ENCODE results near the gene MYH6.
A peak's percentile ranks its signal among the peaks of the same experiment; 100 is the strongest.
"Not testable (repeated sequence)": the region's sequence is repeated elsewhere in the genome, so short reads cannot be mapped to it uniquely, and the experiment has no call there.

The MYH6 gene

DNA sequence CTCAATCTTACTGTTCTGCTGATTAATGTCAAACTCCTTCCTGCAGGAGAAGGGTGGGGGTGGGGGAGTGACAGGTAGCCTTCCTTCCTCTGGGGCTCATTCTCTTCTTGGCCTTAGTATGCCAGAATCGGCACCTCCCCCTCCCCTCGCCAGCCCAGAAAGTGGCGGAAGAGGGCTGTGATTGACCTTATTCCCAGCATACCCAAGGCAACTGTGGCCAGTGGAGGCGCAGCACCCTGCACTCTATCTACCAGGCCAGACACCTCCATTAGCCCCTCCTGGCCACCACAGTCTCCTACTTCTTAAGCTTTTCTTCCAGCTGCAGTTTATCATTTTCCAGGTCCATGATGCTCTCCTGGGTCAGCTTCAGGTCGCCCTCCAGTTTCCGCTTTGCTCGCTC lies 15.5 kb downstream of the MYH6 start:
- Histone ChIP-seq H3K79me2 (ENCODE audit: control insufficient read depth, insufficient read depth, low read length) (no peaks in the 10 kb centered on the region), H3K18ac (ENCODE audit: low read length) (no peak overlapping the region), H2BK5ac (ENCODE audit: low read length) (no peak overlapping the region), H2BK15ac (replicated peaks; ENCODE audit: low read depth) (no peak overlapping the region), H2AK5ac (ENCODE audit: low read length) (no peak overlapping the region), H3K4me2 (ENCODE audit: low read length) (no peak overlapping the region), H3K23ac (ENCODE audit: low read length) (no peak overlapping the region), H3K27me3 (ENCODE audit: insufficient read depth, low read length, poor library complexity) (no peaks in the 10 kb centered on the region), H4K8ac (ENCODE audit: low read depth, low read length) (no peak overlapping the region), H4K5ac (ENCODE audit: low read length) (no peak overlapping the region), H3K79me1 (ENCODE audit: low read length) (no peaks in the 10 kb centered on the region), H3K9ac (ENCODE audit: low read length) (no peak overlapping the region), H3K56ac (ENCODE audit: low read length) (no peak overlapping the region), H3K36me3 (ENCODE audit: control insufficient read depth, insufficient read depth, low read length) (no peaks in the 10 kb centered on the region), H3K4me1 (ENCODE audit: control insufficient read depth, low read depth, low read length) (no peaks in the 10 kb centered on the region), H3K4me3 (ENCODE audit: low read length) (no peak overlapping the region), H3K27ac (ENCODE audit: low read depth, low read length) (no peak overlapping the region), H2BK120ac (ENCODE audit: low read depth, low read length) (no peak overlapping the region), H3K4ac (ENCODE audit: low read depth, low read length) (no peak overlapping the region)
- no CpG with 5 or more reads among the region's 7 CpGs for WGBS (ENCODE audit: extremely low coverage, insufficient coverage, low lambda C conversion rate)
- peak; percentile 13 for DNase-seq

DNA sequence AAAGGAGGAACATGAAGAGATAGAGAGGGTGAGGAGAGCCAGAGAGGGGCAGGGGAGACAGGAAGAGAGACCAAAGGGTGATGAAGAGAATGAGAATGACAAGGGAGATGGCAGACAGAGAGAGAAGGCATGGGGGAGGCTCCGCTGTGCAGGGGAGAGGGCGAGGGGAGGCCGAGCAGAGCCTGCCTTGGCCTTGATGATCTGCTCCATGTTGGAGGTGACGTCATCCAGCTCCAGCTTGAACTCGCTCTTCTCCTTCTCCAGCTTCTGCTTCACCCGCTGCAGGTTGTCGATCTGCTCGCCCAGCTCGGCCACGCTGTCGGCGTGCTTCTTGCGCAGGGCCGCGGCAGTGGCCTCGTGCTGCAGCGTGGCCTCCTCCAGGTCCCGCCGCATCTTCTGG lies 18.2 kb downstream of the MYH6 start:
- not testable (repeated sequence) for H3K56ac ChIP-seq (ENCODE audit: low read length); H3K79me1 ChIP-seq (ENCODE audit: low read length); H2BK5ac ChIP-seq (ENCODE audit: low read length); H3K4me1 ChIP-seq (ENCODE audit: control insufficient read depth, low read depth, low read length); H3K4me3 ChIP-seq (ENCODE audit: low read length); H2AK5ac ChIP-seq (ENCODE audit: low read length); H4K8ac ChIP-seq (ENCODE audit: low read depth, low read length); H3K79me2 ChIP-seq (ENCODE audit: control insufficient read depth, insufficient read depth, low read length); H3K36me3 ChIP-seq (ENCODE audit: control insufficient read depth, insufficient read depth, low read length); H3K23ac ChIP-seq (ENCODE audit: low read length); H3K9ac ChIP-seq (ENCODE audit: low read length); H2BK15ac ChIP-seq (replicated peaks; ENCODE audit: low read depth); H4K5ac ChIP-seq (ENCODE audit: low read length); H3K27me3 ChIP-seq (ENCODE audit: insufficient read depth, low read length, poor library complexity); DNase-seq; H2BK120ac ChIP-seq (ENCODE audit: low read depth, low read length); H3K27ac ChIP-seq (ENCODE audit: low read depth, low read length); H3K4ac ChIP-seq (ENCODE audit: low read depth, low read length); H3K18ac ChIP-seq (ENCODE audit: low read length); H3K4me2 ChIP-seq (ENCODE audit: low read length)
- no CpG with 5 or more reads among the region's 19 CpGs for WGBS (ENCODE audit: extremely low coverage, insufficient coverage, low lambda C conversion rate)

DNA sequence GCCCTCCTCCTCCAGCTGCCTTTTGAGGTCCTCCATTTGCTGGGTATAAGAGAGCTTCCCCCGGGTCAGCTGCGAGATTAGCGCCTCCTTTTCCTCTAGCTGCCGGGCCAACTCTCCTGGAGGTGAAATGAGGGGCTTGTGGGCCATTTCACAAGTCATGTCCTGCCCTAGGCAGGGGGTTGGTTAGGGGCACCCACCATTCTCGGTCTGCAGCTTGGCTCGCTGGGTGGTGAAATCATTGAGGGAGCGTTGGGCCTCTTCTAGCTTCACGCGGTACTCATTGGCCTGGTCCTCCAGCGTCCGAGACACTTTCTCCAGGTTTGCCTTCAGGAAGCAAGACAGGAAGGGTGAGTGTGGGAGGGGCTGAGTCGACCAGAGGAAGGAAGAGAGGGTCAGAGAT lies 18.7 kb downstream of the MYH6 start:
- Histone ChIP-seq H3K79me1 (ENCODE audit: low read length) (no peaks in the 10 kb centered on the region), H3K27me3 (ENCODE audit: insufficient read depth, low read length, poor library complexity) (no peaks in the 10 kb centered on the region), H4K5ac (ENCODE audit: low read length) (no peak overlapping the region), H3K56ac (ENCODE audit: low read length) (peak overlapping the region; percentile 15), H3K18ac (ENCODE audit: low read length) (no peak overlapping the region), H3K4ac (ENCODE audit: low read depth, low read length) (no peak overlapping the region), H3K27ac (ENCODE audit: low read depth, low read length) (no peak overlapping the region), H3K4me2 (ENCODE audit: low read length) (no peak overlapping the region), H2AK5ac (ENCODE audit: low read length) (no peak overlapping the region), H4K8ac (ENCODE audit: low read depth, low read length) (no peak overlapping the region), H2BK15ac (replicated peaks; ENCODE audit: low read depth) (no peak overlapping the region), H3K79me2 (ENCODE audit: control insufficient read depth, insufficient read depth, low read length) (no peaks in the 10 kb centered on the region), H2BK120ac (ENCODE audit: low read depth, low read length) (no peak overlapping the region), H3K4me1 (ENCODE audit: control insufficient read depth, low read depth, low read length) (no peaks in the 10 kb centered on the region), H3K23ac (ENCODE audit: low read length) (no peak overlapping the region), H3K4me3 (ENCODE audit: low read length) (no peak overlapping the region), H3K9ac (ENCODE audit: low read length) (no peak overlapping the region), H3K36me3 (ENCODE audit: control insufficient read depth, insufficient read depth, low read length) (no peaks in the 10 kb centered on the region), H2BK5ac (ENCODE audit: low read length) (no peak overlapping the region)
- no CpG with 5 or more reads among the region's 12 CpGs for WGBS (ENCODE audit: extremely low coverage, insufficient coverage, low lambda C conversion rate)
- DNase-seq, result no peak

DNA sequence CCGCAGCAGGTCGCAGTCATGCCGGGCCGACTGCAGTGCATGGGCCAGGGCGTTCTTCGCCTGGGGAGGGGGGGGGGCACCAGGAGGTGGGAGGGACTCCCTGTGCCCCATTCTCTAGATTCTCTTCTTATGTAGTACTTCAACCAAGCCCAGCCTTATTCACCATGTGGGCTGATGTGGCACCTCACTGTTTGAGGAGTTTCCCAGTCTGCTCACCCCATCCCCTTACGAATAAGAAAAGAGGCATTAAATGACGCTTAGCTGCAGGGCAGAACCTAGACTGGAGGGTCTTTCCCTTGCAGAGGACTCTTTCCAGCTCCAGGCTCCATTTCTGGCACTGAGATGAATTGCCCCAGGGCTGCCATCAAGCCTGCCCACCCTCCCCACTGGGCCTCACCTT lies 19.1 kb downstream of the MYH6 start:
- Histone ChIP-seq H2AK5ac (ENCODE audit: low read length) (no peak overlapping the region), H3K18ac (ENCODE audit: low read length) (no peak overlapping the region), H3K56ac (ENCODE audit: low read length) (no peak overlapping the region), H3K36me3 (ENCODE audit: control insufficient read depth, insufficient read depth, low read length) (no peaks in the 10 kb centered on the region), H3K79me2 (ENCODE audit: control insufficient read depth, insufficient read depth, low read length) (no peaks in the 10 kb centered on the region), H3K79me1 (ENCODE audit: low read length) (no peaks in the 10 kb centered on the region), H2BK120ac (ENCODE audit: low read depth, low read length) (no peak overlapping the region), H3K4ac (ENCODE audit: low read depth, low read length) (no peak overlapping the region), H2BK15ac (replicated peaks; ENCODE audit: low read depth) (no peak overlapping the region), H4K5ac (ENCODE audit: low read length) (no peak overlapping the region), H3K27ac (ENCODE audit: low read depth, low read length) (no peak overlapping the region), H3K4me2 (ENCODE audit: low read length) (no peak overlapping the region), H4K8ac (ENCODE audit: low read depth, low read length) (no peak overlapping the region), H3K27me3 (ENCODE audit: insufficient read depth, low read length, poor library complexity) (no peaks in the 10 kb centered on the region), H3K9ac (ENCODE audit: low read length) (no peak overlapping the region), H2BK5ac (ENCODE audit: low read length) (no peak overlapping the region), H3K4me1 (ENCODE audit: control insufficient read depth, low read depth, low read length) (no peaks in the 10 kb centered on the region), H3K23ac (ENCODE audit: low read length) (no peak overlapping the region), H3K4me3 (ENCODE audit: low read length) (no peak overlapping the region)
- no CpG with 5 or more reads among the region's 8 CpGs for WGBS (ENCODE audit: extremely low coverage, insufficient coverage, low lambda C conversion rate)
- no peak for DNase-seq

DNA sequence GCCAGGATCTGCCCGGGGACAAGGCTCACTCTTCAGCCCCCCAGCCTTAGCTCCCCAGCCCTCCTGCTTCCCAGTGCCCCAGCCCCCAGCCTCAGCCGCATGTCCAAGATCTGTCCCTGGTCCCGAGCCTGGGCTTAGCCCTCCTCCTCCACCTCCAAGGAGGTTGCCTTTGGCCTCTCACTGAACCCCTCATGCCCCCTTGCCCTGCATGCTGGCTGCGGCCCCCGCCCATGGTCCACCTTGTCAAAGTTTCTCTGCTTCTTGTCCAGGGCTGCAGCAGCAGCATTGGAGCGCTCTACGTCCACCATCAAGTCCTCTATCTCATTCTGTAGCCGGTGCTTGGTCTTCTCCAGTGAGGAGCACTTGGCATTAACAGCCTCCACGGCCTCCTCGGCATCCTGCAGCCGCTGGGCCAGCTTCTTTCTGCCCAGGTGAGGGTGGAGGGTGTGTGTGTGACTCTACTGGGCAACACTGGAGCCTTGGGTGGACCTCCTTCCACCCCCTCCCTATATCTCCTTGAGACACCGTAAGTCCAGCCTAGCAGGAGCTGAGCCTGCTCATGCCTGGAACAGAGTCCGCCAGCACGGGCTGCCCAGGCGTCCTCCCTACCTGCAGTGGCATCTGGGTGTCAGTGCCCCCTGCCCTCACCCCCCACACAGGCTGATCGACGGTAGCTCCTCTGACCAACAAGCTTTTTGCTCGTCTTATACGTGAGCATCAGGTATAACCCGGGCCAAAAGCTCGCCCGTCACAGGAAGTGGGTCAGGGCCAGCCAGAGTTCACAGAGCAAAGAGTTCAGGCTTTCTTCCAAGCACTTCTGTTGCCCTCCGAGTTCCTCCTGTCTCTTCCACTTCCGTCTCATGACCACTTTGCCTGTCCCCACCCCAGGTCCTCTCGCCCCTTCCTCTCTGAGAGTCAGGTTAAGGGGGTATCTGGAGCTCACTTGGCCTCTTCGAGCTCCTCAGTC lies 19.9 kb downstream of the MYH6 start:
- no peak overlapping the region for H4K8ac ChIP-seq (ENCODE audit: low read depth, low read length)
- H2AK5ac ChIP-seq (ENCODE audit: low read length), result no peak overlapping the region
- H3K4me1 ChIP-seq (ENCODE audit: control insufficient read depth, low read depth, low read length), result no peaks in the 10 kb centered on the region
- H3K79me2 ChIP-seq (ENCODE audit: control insufficient read depth, insufficient read depth, low read length), result no peaks in the 10 kb centered on the region
- no peaks in the 10 kb centered on the region for H3K27me3 ChIP-seq (ENCODE audit: insufficient read depth, low read length, poor library complexity)
- WGBS (ENCODE audit: extremely low coverage, insufficient coverage, low lambda C conversion rate), result no CpG with 5 or more reads among the region's 26 CpGs
- no peak overlapping the region for H3K4ac ChIP-seq (ENCODE audit: low read depth, low read length)
- no peak overlapping the region for H3K23ac ChIP-seq (ENCODE audit: low read length)
- no peaks in the 10 kb centered on the region for H3K79me1 ChIP-seq (ENCODE audit: low read length)
- H3K36me3 ChIP-seq (ENCODE audit: control insufficient read depth, insufficient read depth, low read length), result no peaks in the 10 kb centered on the region
- no peak overlapping the region for H3K56ac ChIP-seq (ENCODE audit: low read length)
- no peak overlapping the region for H3K27ac ChIP-seq (ENCODE audit: low read depth, low read length)
- H3K18ac ChIP-seq (ENCODE audit: low read length), result no peak overlapping the region
- H4K5ac ChIP-seq (ENCODE audit: low read length), result no peak overlapping the region
- H2BK5ac ChIP-seq (ENCODE audit: low read length), result no peak overlapping the region
- no peak overlapping the region for H3K9ac ChIP-seq (ENCODE audit: low read length)
- H3K4me3 ChIP-seq (ENCODE audit: low read length), result no peak overlapping the region
- no peak for DNase-seq
- H3K4me2 ChIP-seq (ENCODE audit: low read length), result no peak overlapping the region
- no peak overlapping the region for H2BK120ac ChIP-seq (ENCODE audit: low read depth, low read length)
- no peak overlapping the region for H2BK15ac ChIP-seq (replicated peaks; ENCODE audit: low read depth)

DNA sequence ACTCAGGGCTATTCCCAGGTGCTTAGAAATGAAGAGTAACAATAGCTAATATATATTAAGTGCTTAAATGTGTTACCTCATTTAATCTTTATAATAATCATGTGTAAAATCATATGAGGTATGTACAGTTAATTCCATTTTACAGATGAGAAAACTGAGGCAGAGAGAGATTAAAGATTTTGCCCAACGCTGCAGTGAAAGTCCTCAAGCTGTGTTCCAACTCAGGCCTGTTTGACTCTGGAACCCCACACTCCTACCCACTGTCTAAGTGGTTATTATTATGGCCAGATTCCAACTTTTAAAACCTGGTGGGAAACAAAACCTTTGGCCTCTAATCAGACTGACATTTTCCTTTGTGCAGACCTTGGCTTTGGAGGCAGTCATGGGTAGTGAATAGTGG lies 21.1 kb downstream of the MYH6 start:
- H3K4me3 ChIP-seq (ENCODE audit: low read length), result no peak overlapping the region
- no peaks in the 10 kb centered on the region for H3K27me3 ChIP-seq (ENCODE audit: insufficient read depth, low read length, poor library complexity)
- H3K4ac ChIP-seq (ENCODE audit: low read depth, low read length), result no peak overlapping the region
- H2AK5ac ChIP-seq (ENCODE audit: low read length), result no peak overlapping the region
- no peak overlapping the region for H3K4me2 ChIP-seq (ENCODE audit: low read length)
- H3K79me2 ChIP-seq (ENCODE audit: control insufficient read depth, insufficient read depth, low read length), result no peaks in the 10 kb centered on the region
- H2BK5ac ChIP-seq (ENCODE audit: low read length), result no peak overlapping the region
- H3K4me1 ChIP-seq (ENCODE audit: control insufficient read depth, low read depth, low read length), result no peaks in the 10 kb centered on the region
- no peak overlapping the region for H4K8ac ChIP-seq (ENCODE audit: low read depth, low read length)
- no peak overlapping the region for H3K56ac ChIP-seq (ENCODE audit: low read length)
- no CpG with 5 or more reads among the region's 1 CpG for WGBS (ENCODE audit: extremely low coverage, insufficient coverage, low lambda C conversion rate)
- DNase-seq, result no peak
- H3K23ac ChIP-seq (ENCODE audit: low read length), result no peak overlapping the region
- no peak overlapping the region for H4K5ac ChIP-seq (ENCODE audit: low read length)
- H3K27ac ChIP-seq (ENCODE audit: low read depth, low read length), result no peak overlapping the region
- no peaks in the 10 kb centered on the region for H3K36me3 ChIP-seq (ENCODE audit: control insufficient read depth, insufficient read depth, low read length)
- H3K9ac ChIP-seq (ENCODE audit: low read length), result no peak overlapping the region
- no peaks in the 10 kb centered on the region for H3K79me1 ChIP-seq (ENCODE audit: low read length)
- H2BK15ac ChIP-seq (replicated peaks; ENCODE audit: low read depth), result no peak overlapping the region
- no peak overlapping the region for H2BK120ac ChIP-seq (ENCODE audit: low read depth, low read length)
- H3K18ac ChIP-seq (ENCODE audit: low read length), result no peak overlapping the region

All from mesendoderm (in vitro differentiated cells).